Subcutaneous adipose tissue (tissue), 4 donors: Measurements from ENCODE around the gene CDK5. TPM values are rescaled to one million over a fixed set of nuclear protein-coding genes. Genes with fewer than 3 reads are reported as not detected.

Source experiments
- total RNA-seq, 4 donors: library from RNA; depleted of rRNA; stranded (reverse); fragments of >200 nt; gene quantifications; one replicate each; pipeline ENCODE4 v1.1.0, GENCODE V29; 2016
- TF ChIP-seq, protein P1 (sequence below): fragments of 450-650 bp; IDR thresholded peaks from one replicate; pipeline ENCODE4 v1.5.1; 2016; ENCODE audit warnings: low read depth, mild to moderate bottlenecking, control low read depth, antibody characterized with exemption, moderate library complexity

The CDK5 gene
- total RNA-seq, 4 donors from 2014 or later = 4.1 to 11.0 (median 6.8) TPM

DNA sequence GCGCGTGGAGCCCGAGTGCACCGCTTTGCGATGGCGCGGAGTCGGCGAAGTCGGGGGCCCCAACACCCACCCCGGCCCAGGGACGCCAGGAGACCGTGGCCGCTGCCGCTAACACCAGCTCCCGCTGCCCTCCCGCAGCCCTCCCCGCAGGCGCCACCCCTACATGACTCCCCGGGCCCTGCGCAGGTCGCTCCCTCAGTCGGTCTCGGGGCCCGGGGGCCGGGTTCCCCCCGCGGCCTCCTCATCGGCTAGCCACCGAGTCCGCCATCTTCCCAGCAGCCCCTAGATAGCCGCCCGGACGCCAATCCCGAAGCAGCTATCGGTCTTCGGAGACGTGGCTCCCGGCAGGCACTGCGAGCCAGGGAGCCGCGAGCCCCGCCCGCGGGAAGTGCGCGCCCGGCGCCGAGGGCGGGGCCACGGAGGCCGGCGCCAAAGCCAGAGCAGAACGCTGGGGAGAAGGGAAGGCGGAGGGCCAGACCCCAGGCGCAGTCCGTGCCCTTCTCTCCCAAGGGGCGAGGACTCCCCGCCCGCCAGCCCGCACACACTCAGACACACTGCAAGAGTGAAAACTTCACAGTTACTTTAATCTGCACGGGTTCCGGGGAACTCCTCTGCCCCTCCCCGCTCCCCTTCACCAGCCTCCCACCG is 22.9 kb upstream of the CDK5 start, which contains the start of gene FASTK:
TSS of gene FASTK (minus strand) at position 288 of the 648 bp plus-strand sequence. CDS start at position 245, 43 bp downstream.
- TF ChIP-seq, protein P1, sequence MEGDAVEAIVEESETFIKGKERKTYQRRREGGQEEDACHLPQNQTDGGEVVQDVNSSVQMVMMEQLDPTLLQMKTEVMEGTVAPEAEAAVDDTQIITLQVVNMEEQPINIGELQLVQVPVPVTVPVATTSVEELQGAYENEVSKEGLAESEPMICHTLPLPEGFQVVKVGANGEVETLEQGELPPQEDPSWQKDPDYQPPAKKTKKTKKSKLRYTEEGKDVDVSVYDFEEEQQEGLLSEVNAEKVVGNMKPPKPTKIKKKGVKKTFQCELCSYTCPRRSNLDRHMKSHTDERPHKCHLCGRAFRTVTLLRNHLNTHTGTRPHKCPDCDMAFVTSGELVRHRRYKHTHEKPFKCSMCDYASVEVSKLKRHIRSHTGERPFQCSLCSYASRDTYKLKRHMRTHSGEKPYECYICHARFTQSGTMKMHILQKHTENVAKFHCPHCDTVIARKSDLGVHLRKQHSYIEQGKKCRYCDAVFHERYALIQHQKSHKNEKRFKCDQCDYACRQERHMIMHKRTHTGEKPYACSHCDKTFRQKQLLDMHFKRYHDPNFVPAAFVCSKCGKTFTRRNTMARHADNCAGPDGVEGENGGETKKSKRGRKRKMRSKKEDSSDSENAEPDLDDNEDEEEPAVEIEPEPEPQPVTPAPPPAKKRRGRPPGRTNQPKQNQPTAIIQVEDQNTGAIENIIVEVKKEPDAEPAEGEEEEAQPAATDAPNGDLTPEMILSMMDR = no peak

DNA sequence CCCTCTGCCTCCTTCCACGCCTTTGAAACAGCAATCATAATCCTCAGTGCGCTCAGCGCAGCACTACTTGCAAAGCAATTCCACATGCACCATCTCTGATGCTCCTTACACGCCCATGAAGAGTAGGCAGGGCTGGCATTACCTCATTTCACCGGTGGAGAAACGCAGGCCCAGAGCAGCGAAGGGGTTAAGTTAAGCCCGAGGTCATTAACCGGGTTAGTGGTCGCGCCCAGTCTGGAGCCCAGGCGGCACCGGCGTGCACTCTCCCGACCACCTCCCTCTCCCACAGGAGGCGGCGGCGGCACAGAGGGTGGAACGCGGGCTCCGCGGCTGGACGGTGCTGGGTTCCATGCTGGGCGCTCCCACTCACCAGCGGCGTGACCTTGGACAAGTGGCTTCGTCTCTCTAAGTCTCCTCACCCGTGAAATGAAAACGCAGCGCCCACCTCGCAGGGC is 22.4 kb upstream of the CDK5 start:
- TF ChIP-seq, protein P1 = no peak

DNA sequence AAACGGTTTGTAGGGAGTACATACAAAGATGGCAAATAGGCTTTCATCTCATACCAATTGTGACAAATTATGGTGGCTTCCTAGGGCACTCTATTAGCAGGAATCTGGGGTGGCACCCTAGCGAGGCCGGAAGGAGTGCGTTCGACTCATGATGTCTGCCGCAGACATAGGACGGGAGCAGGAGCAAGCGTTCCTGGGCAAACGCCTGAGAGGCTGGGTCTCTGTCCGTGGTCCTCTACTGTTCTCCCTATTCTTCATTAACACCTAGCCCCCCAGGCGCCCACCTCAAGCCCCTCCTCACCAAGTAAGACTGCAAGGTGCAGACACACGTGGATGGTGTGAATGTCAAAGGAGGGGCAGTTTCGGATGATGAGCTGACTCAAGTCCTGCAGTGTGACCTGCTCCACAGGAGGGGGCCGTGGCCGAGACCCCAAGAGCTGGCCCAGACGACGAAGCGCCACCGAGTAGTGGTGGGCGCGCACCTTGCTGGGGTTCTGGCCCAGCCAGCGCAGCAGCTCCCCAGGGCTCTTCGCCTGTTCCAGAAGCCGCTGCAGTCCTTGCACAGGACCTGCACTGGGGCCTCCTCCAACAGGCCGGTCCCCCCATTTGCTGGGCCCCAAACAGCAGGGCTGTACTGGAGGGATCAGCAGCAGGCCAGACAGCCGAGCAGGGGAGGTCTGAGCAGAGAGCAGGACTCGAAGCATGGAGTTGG is 21.7 kb upstream of the CDK5 start:
- TF ChIP-seq, protein P1 = no peak

DNA sequence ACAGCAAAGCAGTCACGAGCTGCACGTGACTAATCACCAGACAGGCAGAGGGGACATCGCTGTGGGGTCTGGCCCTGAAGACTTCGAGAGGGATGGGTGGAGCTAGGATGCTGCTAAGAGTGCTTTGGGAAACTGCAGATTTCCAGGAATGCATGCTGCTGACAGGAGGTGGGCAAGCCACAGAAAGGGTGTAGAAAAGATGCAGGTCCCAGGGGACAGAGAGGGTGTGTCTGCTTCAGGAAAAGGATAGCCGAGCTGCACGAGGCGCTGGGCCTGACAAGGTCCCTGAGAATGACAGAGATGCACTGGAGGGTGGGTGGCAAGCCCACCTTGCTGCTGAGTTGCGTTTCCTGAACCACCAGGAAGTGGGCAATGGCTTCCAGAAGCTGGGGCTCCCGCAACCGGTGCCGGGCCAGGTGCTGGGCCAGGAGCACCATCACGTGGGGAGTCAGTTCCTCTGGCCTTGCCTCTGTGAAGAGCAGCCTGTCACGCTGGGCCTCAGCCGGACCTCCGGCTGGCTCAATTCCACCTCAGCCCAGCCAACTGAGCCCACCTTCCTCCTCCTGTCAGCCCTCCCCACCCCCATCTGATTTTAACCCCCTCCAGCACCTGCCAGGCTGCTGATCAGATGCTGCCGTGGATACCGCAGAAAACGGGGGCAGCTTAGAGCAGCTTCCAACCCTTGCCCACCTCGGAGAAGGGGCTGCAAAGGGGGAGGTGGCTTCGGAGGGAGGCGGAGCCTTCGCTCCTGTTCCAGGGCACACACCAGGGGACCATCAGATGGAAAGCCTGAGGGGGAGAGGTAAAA is 20.7 kb upstream of the CDK5 start:
- TF ChIP-seq, protein P1 = no peak

DNA sequence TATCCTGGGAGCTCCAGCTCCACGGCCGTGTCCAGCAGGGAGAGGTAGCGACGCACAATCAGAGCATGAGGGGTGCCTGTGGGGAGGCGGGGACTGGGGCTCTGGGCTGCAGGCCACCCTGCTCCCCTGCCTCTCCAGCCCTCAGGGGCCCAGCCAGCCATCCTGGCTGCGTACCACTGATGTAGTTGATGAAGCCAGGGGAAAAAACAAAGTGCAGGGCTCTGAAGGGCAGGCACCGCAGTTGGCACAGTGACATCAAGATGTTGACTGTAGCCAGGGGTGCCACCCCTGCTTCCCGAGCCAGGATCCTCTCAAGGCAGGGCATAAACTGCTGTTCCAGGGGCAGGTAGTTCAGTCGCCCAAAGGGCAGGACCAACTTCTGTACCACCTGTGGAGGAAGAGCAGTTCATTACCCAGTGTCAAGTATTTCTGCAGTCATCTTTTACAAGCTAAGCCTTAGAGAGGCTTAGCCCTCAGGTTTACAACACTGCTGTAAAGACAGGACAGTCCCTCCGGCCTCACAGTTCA is 20.1 kb upstream of the CDK5 start:
- TF ChIP-seq, protein P1 = no peak

DNA sequence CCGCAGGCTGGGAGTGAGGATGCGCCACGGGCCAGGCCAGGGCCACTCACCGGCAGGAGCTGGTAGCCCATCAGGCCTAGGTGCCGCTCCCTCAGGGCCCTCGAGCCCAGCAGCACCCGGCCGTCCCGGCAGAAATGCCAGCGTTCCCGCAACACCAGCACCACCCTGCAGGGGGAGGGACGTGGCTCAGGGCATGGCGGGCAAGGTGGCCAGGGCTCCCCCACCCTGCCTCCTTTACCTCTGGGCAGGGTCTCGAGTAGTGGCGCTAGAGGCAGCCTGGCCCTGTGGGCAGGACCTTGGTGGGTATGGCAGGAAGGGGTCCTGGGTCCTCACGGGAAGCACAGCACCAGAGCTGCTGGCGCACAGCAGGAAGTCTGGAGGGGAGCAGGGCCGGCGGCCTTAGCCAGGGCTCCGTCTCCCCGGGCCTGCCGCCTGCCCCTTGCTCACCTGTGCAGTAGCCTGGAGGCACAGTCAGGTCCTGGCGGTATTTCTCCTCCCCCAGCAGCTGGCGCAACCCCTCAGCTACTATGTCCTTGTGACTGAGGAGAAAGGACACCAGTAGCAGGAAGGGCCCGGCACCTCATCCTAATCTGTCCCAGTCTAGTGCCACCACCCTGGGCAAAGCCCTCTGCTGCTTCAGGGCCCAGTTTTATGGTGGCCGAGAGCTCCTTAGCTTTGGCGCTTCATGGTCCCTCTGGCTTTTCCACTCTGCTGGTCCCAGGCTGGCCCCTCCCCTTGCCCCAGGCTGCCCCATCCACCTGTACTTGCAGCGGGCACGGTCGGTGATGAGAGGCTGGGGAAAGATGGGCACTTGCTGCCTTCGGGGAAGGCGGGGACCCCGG is 19.4 kb upstream of the CDK5 start:
- TF ChIP-seq, protein P1 = no peak
